Lung (tissue), 12 donors: Measurements from ENCODE around the gene PRPF39. TPM values are rescaled to one million over a fixed set of nuclear protein-coding genes. Genes with fewer than 3 reads are reported as not detected.
"Not testable (repeated sequence)": the region's sequence is repeated elsewhere in the genome, so short reads cannot be mapped to it uniquely, and the experiment has no call there.

Experiments
- ATAC-seq: fragments of 200-7000 bp; cut with Tn5 transposase; one replicate; pipeline ENCODE4 v1.9.1; 2020; ENCODE audit warnings: moderate number of reproducible peaks; ENCODE audit not compliant: insufficient read depth, low FRiP score
- DNase-seq, 3 donors: peaks; one replicate each; pipeline ENCODE4 v3.0.0-alpha.2; 2013 to 2017
- H3K27ac ChIP-seq, 2 donors: one replicate each; pipeline ENCODE4 v1.5.1; 2013; ENCODE audit warnings: mild to moderate bottlenecking in 2 of 2, moderate library complexity in 2 of 2, control low read depth in 1 of 2, inconsistent platforms in 1 of 2, low read depth in 1 of 2, low read length in 1 of 2
- H3K27me3 ChIP-seq, 3 donors: one replicate each; pipeline ENCODE4 v1.5.1; 2013; ENCODE audit warnings: low read length in 2 of 3; ENCODE audit not compliant: control insufficient read depth in 3 of 3, insufficient read depth in 3 of 3
- H3K36me3 ChIP-seq, 4 donors: one replicate each; pipeline ENCODE4 v1.5.1; 2013; ENCODE audit warnings: low read length in 4 of 4, mild to moderate bottlenecking in 1 of 4, moderate library complexity in 1 of 4; ENCODE audit not compliant: control insufficient read depth in 4 of 4, insufficient read depth in 4 of 4
- H3K4me1 ChIP-seq, 5 donors: one replicate each; pipeline ENCODE4 v1.5.1; 2013; ENCODE audit warnings: low read length in 5 of 5, mild to moderate bottlenecking in 2 of 5, moderate library complexity in 1 of 5; ENCODE audit not compliant: control insufficient read depth in 5 of 5, insufficient read depth in 5 of 5
- H3K4me3 ChIP-seq: one replicate; pipeline ENCODE4 v1.5.1; 2013; ENCODE audit warnings: mild to moderate bottlenecking, control low read depth, moderate library complexity
- H3K9ac ChIP-seq, 2 donors: one replicate each; pipeline ENCODE4 v1.5.1; 2013; ENCODE audit warnings: low read length in 2 of 2, control low read depth in 1 of 2; ENCODE audit not compliant: insufficient read depth in 1 of 2
- H3K9me3 ChIP-seq, 4 donors: one replicate each; pipeline ENCODE4 v1.5.1; 2013; ENCODE audit warnings: low read length in 3 of 4, mild to moderate bottlenecking in 1 of 4, moderate library complexity in 1 of 4; ENCODE audit not compliant: control insufficient read depth in 4 of 4, insufficient read depth in 3 of 4
- CTCF ChIP-seq: IDR thresholded peaks from 2 replicates; pipeline ENCODE4 v1.5.1; 2012; ENCODE audit warnings: mild to moderate bottlenecking; ENCODE audit errors: control extremely low read depth, extremely low read depth
- WGBS, 2 donors: extraction: QIAGEN DNeasy Blood & Tissue Kit; methylation state at CpG; one replicate each; pipeline ENCODE4 v1.1.7; 2013; 5-methylcytosine and 5-hydroxymethylcytosine counted together
- polyA plus RNA-seq, 2 donors: library from polyadenylated mRNA; stranded (reverse); fragments of 200-250 nt; gene quantifications; one replicate each; pipeline ENCODE4 v1.2.1, GENCODE V29; 2013
- total RNA-seq, 2 donors: library from RNA; depleted of rRNA in 1 of 2; stranded (reverse); fragments of >200 nt in 1 of 2; gene quantifications; one replicate each; pipeline ENCODE4 v1.2.1, GENCODE V29; 2014 to 2021
- donor health status: control.
- donor health status: control.
- donor health status: Bipolar disorder and iron deficiency.
- donor health status: healthy.
- donor health status: DM: yes; HTN: yes; CAD: no.

The PRPF39 gene
- total and polyA plus RNA-seq, 4 donors = 10.9 to 79.7 (median 29.7) TPM

- H3K27me3 ChIP-seq = no peaks in the 10 kb centered on the region
- DNase-seq = peak; percentile 96 to 100 (median 99)
- H3K9me3 ChIP-seq = no peaks in the 10 kb centered on the region
- TF ChIP-seq CTCF = no peak
- peak within 1 kb of the TSS; percentile 76 to 89 for H3K27ac ChIP-seq
- H3K4me3 ChIP-seq = peak within 1 kb of the TSS; percentile 57
- peak within 1 kb of the TSS; percentile 73 to 99 for H3K9ac ChIP-seq
- H3K36me3 ChIP-seq = peaks cover 0 to 4% (median 0%) of the 10 kb centered on the region in 4 donors
- peak; percentile 74 for ATAC-seq
- H3K4me1 ChIP-seq = peaks cover 6 to 23% (median 11%) of the 10 kb centered on the region in 5 donors
- WGBS, 2 donors = 0% methylated on average over 48 of the region's 48 CpGs
Measured at GRCh38 chr14:45135659-45136395, 51.9 kb downstream of the PRPF39 start, which contains the start of gene FANCM. Gene FANCM, plus strand, starts transcription at chr14:45135930. Its CDS starts 102 bp downstream, at chr14:45136032.

GRCh38 chr14:45136399-45136798, 52.5 kb downstream of the PRPF39 start:
- no peaks in the 10 kb centered on the region for H3K9me3 ChIP-seq
- peak overlapping the region; percentile 73 to 89 for H3K9ac ChIP-seq
- WGBS, 2 donors = 1 to 3% methylated on average over 7 of the region's 7 CpGs
- TF ChIP-seq CTCF = no peak
- peaks cover 6 to 23% (median 11%) of the 10 kb centered on the region in 5 donors for H3K4me1 ChIP-seq
- no peaks in the 10 kb centered on the region for H3K27me3 ChIP-seq
- peaks cover 0 to 4% (median 0%) of the 10 kb centered on the region in 4 donors for H3K36me3 ChIP-seq
- ATAC-seq (no peak), DNase-seq (peak in 1 of 3 donors; percentile 6)
- peak overlapping the region in 1 of 2 donors; percentile 69 for H3K27ac ChIP-seq
- peak overlapping the region; percentile 57 for H3K4me3 ChIP-seq

- DNase-seq = no peak
- WGBS, 2 donors = 96 to 99% methylated on average over 6 of the region's 6 CpGs
- Histone ChIP-seq H3K27me3 (no peaks in the 10 kb centered on the region), H3K9me3 (no peaks in the 10 kb centered on the region), H3K4me1 (peaks cover 3 to 17% (median 10%) of the 10 kb centered on the region in 5 donors), H3K9ac (no peak overlapping the region), H3K27ac (no peak overlapping the region), H3K36me3 (no peaks in the 10 kb centered on the region), H3K4me3 (no peak overlapping the region)
- TF ChIP-seq CTCF = no peak
- ATAC-seq = no peak
Measured at GRCh38 chr14:45140661-45141187, 56.8 kb downstream of the PRPF39 start.

- H3K27ac ChIP-seq, H3K4me1 ChIP-seq, DNase-seq, H3K27me3 ChIP-seq, ATAC-seq, H3K9me3 ChIP-seq, H3K9ac ChIP-seq, H3K4me3 ChIP-seq, H3K36me3 ChIP-seq: not testable (repeated sequence)
- 69 to 83% methylated on average over 8 of the region's 8 CpGs for WGBS, 2 donors
Measured at GRCh38 chr14:45142083-45142482, 58.2 kb downstream of the PRPF39 start.
